ENCODE results near the gene HACL1. TPM values are rescaled to one million over a fixed set of nuclear protein-coding genes. Genes with fewer than 3 reads are reported as not detected.

The HACL1 gene
- total RNA-seq, 1 experiment from 2014 or later: 20.5 TPM

- Histone ChIP-seq H3K4me2 (ENCODE audit: low read length) (no peak overlapping the region), H3K27ac (ENCODE audit: low read depth, low read length) (no peak overlapping the region), H2AFZ (ENCODE audit: low read depth, low read length, poor library complexity, severe bottlenecking) (no peak overlapping the region), H3K4me3 (replicated peaks in 1 of 2; ENCODE audit: low read depth in 1 of 2, low read length in 2 of 2) (no peak overlapping the region), H4K20me1 (ENCODE audit: insufficient read depth) (no peaks in the 10 kb centered on the region), H3K9me3 (ENCODE audit: control insufficient read depth in 1 of 2, insufficient read depth in 1 of 2, low read depth in 1 of 2, low read length in 2 of 2) (no peaks in the 10 kb centered on the region), H3K9ac (ENCODE audit: low read length) (no peak overlapping the region), H3K36me3 (ENCODE audit: control insufficient read depth in 1 of 2, insufficient read depth in 2 of 2, low read length in 2 of 2) (no peaks in the 10 kb centered on the region), H3K9me2 (ENCODE audit: insufficient read depth) (no peaks in the 10 kb centered on the region), H3K79me2 (ENCODE audit: insufficient read depth, low read length) (no peaks in the 10 kb centered on the region), H3K27me3 (ENCODE audit: insufficient read depth, low read length) (no peaks in the 10 kb centered on the region), H3K4me1 (ENCODE audit: control insufficient read depth in 1 of 2, insufficient read depth in 2 of 2, low read length in 2 of 2) (no peaks in the 10 kb centered on the region)
- ATAC-seq: peak; percentile 86
- RAD21 ChIA-PET (ENCODE audit: low non-redundant PET in 1 of 2, low total read pairs in 2 of 2, uncharacterized antibody in 2 of 2, unreplicated experiment in 2 of 2): no interaction called here
- no peak for TF ChIP-seq ATF3 (IDR thresholded peaks at IDR 0.05)
- TF ChIP-seq YY1 (IDR thresholded peaks at IDR 0.05; ENCODE audit: extremely low read depth, insufficient replicate concordance, low read depth, low read length): no peak
- no peak for TF ChIP-seq FOSL1 (IDR thresholded peaks at IDR 0.05; ENCODE audit: low read depth)
- TF ChIP-seq POLR2A (IDR thresholded peaks at IDR 0.05; ENCODE audit: borderline replicate concordance, extremely low read depth, insufficient read depth, insufficient read length): no peak
- no peak for TF ChIP-seq POLR2AphosphoS5 (IDR thresholded peaks at IDR 0.05; ENCODE audit: low read depth, low read length)
- TF ChIP-seq EGR1 (IDR thresholded peaks at IDR 0.05; ENCODE audit: low read depth): no peak
- TF ChIP-seq, protein P1, sequence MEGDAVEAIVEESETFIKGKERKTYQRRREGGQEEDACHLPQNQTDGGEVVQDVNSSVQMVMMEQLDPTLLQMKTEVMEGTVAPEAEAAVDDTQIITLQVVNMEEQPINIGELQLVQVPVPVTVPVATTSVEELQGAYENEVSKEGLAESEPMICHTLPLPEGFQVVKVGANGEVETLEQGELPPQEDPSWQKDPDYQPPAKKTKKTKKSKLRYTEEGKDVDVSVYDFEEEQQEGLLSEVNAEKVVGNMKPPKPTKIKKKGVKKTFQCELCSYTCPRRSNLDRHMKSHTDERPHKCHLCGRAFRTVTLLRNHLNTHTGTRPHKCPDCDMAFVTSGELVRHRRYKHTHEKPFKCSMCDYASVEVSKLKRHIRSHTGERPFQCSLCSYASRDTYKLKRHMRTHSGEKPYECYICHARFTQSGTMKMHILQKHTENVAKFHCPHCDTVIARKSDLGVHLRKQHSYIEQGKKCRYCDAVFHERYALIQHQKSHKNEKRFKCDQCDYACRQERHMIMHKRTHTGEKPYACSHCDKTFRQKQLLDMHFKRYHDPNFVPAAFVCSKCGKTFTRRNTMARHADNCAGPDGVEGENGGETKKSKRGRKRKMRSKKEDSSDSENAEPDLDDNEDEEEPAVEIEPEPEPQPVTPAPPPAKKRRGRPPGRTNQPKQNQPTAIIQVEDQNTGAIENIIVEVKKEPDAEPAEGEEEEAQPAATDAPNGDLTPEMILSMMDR (IDR thresholded peaks at IDR 0.05 in 2 of 3, conservative IDR thresholded peaks at IDR 0.05 in 1 of 3; ENCODE audit: borderline replicate concordance in 1 of 3, insufficient read depth in 1 of 3, low read depth in 2 of 3, low read length in 2 of 3): peak in 1 of 3 experiments; percentile 37; a peak in 2 of 6 replicates
- no peak for TF ChIP-seq ZNF274 (IDR thresholded peaks at IDR 0.05; ENCODE audit: low read depth, low read length)
- CTCF ChIA-PET: interaction anchor here (0.6 kb wide), 1 partner anchor 45 kb away, joined by 3 read pairs; no protein-coding TSS in a partner anchor
- DNase-seq (ENCODE audit: low read depth, low spot score): no peak
- POLR2A ChIA-PET: no interaction called here
- intact Hi-C loops (cut with micrococcal nuclease): no loop called here
- no TSS peak for BruUV-seq (replicated peaks)
These were observed 74.3 kb downstream of the HACL1 start for GRCh38 chr3:15527031-15527459.

DNA sequence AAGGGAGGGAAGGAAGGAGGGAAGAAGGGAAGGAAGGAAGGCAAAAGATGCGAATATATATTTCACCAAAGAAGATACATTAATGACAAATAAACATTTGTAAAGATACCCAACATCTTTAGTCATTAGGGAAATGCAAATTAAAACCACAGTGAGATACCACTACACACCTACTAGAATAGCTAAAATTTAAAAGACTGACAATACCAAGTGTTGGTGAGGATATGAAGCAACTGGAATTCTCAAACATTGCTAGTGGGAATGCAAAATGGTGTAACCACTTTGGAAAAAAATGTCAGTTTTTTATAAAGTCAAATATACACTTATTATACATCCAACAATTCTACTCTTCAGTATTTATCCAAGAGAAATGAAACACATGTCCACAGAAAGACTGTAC, 75.6 kb downstream of the HACL1 start:
- Histone ChIP-seq H3K27ac (ENCODE audit: low read depth, low read length) (no peak overlapping the region), H3K4me1 (ENCODE audit: control insufficient read depth in 1 of 2, insufficient read depth in 2 of 2, low read length in 2 of 2) (no peaks in the 10 kb centered on the region), H2AFZ (ENCODE audit: low read depth, low read length, poor library complexity, severe bottlenecking) (no peak overlapping the region), H3K79me2 (ENCODE audit: insufficient read depth, low read length) (no peaks in the 10 kb centered on the region), H3K36me3 (ENCODE audit: control insufficient read depth in 1 of 2, insufficient read depth in 2 of 2, low read length in 2 of 2) (no peaks in the 10 kb centered on the region), H3K27me3 (ENCODE audit: insufficient read depth, low read length) (no peaks in the 10 kb centered on the region), H3K9ac (ENCODE audit: low read length) (no peak overlapping the region), H3K9me3 (ENCODE audit: control insufficient read depth in 1 of 2, insufficient read depth in 1 of 2, low read depth in 1 of 2, low read length in 2 of 2) (no peaks in the 10 kb centered on the region), H3K9me2 (ENCODE audit: insufficient read depth) (no peaks in the 10 kb centered on the region), H3K4me2 (ENCODE audit: low read length) (no peak overlapping the region), H3K4me3 (replicated peaks in 1 of 2; ENCODE audit: low read depth in 1 of 2, low read length in 2 of 2) (no peak overlapping the region), H4K20me1 (ENCODE audit: insufficient read depth) (no peaks in the 10 kb centered on the region)
- ChIA-PET POLR2A (no interaction called here), RAD21 (ENCODE audit: low non-redundant PET in 1 of 2, low total read pairs in 2 of 2, uncharacterized antibody in 2 of 2, unreplicated experiment in 2 of 2) (no interaction called here), CTCF (no interaction called here)
- TF ChIP-seq, protein P2, sequence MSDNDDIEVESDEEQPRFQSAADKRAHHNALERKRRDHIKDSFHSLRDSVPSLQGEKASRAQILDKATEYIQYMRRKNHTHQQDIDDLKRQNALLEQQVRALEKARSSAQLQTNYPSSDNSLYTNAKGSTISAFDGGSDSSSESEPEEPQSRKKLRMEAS (IDR thresholded peaks at IDR 0.05): no peak
- TF ChIP-seq POLR2A (IDR thresholded peaks at IDR 0.05; ENCODE audit: borderline replicate concordance, extremely low read depth, insufficient read depth, insufficient read length) (no peak), SRF (IDR thresholded peaks at IDR 0.05; ENCODE audit: low read depth) (no peak), ELF1 (IDR thresholded peaks at IDR 0.05; ENCODE audit: borderline replicate concordance, low read depth) (no peak), EZH2 (IDR thresholded peaks at IDR 0.05) (no peak)
- DNase-seq (ENCODE audit: low read depth, low spot score) (no peak), ATAC-seq (no peak)
- intact Hi-C loops (cut with micrococcal nuclease): no loop called here
- BruUV-seq (replicated peaks): no TSS peak
